ENCODE results near the gene STX8.
A peak's percentile ranks its signal among the peaks of the same experiment; 100 is the strongest.

STX8 gene

GRCh38 chr17:9321890-9322289 lies 253.7 kb downstream of the STX8 start:
- Mint-ChIP-seq H3K4me1 (peaks cover 18% of the 10 kb centered on the region), H3K9me3 (peaks cover 28% of the 10 kb centered on the region), H3K4me3 (no peak overlapping the region), H3K27ac (peak overlapping the region; percentile 58), H3K36me3 (ENCODE audit: low read depth) (peaks cover 16% of the 10 kb centered on the region), H3K27me3 (ENCODE audit: low read depth, poor library complexity) (peaks cover 2% of the 10 kb centered on the region)
- no peak for DNase-seq
- TF ChIP-seq CTCF (IDR thresholded peaks at IDR 0.05), result no peak

GRCh38 chr17:9315360-9315759 lies 260.3 kb downstream of the STX8 start:
- Mint-ChIP-seq H3K27ac (no peak overlapping the region), H3K4me1 (peaks cover 9% of the 10 kb centered on the region), H3K9me3 (peaks cover 37% of the 10 kb centered on the region), H3K27me3 (ENCODE audit: low read depth, poor library complexity) (peaks cover 1% of the 10 kb centered on the region), H3K36me3 (ENCODE audit: low read depth) (peaks cover 28% of the 10 kb centered on the region), H3K4me3 (no peak overlapping the region)
- no peak for DNase-seq
- no peak for TF ChIP-seq CTCF (IDR thresholded peaks at IDR 0.05)

- H3K27ac Mint-ChIP-seq, result peak overlapping the region; percentile 48
- no peak for DNase-seq
- peaks cover 25% of the 10 kb centered on the region for H3K9me3 Mint-ChIP-seq
- TF ChIP-seq CTCF (IDR thresholded peaks at IDR 0.05), result no peak
- peaks cover 26% of the 10 kb centered on the region for H3K4me1 Mint-ChIP-seq
- peaks cover 6% of the 10 kb centered on the region for H3K27me3 Mint-ChIP-seq (ENCODE audit: low read depth, poor library complexity)
- H3K4me3 Mint-ChIP-seq, result no peak overlapping the region
- H3K36me3 Mint-ChIP-seq (ENCODE audit: low read depth), result peaks cover 21% of the 10 kb centered on the region
These were observed 262.3 kb downstream of the STX8 start for GRCh38 chr17:9313346-9313745.

DNA sequence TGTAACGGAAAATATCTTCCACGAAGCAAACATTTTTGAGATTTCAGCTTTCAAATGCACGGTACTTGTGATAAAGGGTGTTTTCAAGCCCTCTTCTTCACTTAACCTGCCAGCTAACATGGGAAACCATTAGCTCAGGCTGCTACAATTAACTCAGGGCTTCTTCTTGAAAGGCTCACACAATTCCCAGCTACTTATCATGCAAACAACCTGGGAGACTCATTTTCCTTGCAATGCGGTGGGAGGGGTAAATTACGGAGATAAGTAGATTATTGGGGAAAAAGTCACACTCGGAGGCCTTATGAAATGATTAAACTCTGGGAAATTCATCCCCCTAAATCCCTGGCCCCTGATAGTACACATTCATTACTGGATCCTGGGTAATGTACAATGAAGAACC lies 266.4 kb downstream of the STX8 start:
- H3K36me3 Mint-ChIP-seq (ENCODE audit: low read depth), result no peaks in the 10 kb centered on the region
- TF ChIP-seq CTCF (IDR thresholded peaks at IDR 0.05), result no peak
- H3K27ac Mint-ChIP-seq, result no peak overlapping the region
- no peak for DNase-seq
- H3K4me1 Mint-ChIP-seq, result peaks cover 40% of the 10 kb centered on the region
- H3K9me3 Mint-ChIP-seq, result peaks cover 5% of the 10 kb centered on the region
- H3K4me3 Mint-ChIP-seq, result no peak overlapping the region
- H3K27me3 Mint-ChIP-seq (ENCODE audit: low read depth, poor library complexity), result peaks cover 6% of the 10 kb centered on the region

DNA sequence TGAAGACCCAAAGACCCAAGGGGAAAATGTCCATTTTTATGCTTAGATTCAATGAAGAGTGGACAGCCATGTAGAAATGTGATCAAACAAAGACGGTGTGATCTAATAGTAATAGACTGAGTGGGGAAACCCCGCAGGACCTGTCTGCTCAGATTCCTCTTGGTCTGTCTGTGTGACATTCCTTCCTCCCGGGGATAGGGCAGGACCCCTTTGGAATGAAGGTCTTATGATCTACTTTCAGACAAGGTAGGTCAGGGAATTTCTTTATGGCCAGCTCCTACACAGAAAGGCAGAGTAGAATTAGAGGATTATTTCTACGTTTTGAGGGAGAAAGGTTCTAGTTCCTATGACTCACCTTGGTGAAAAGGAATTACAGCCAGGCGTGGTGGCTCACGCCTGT lies 267.6 kb downstream of the STX8 start:
- no peak for TF ChIP-seq CTCF (IDR thresholded peaks at IDR 0.05)
- Mint-ChIP-seq H3K9me3 (peaks cover 5% of the 10 kb centered on the region), H3K4me1 (peaks cover 40% of the 10 kb centered on the region), H3K36me3 (ENCODE audit: low read depth) (no peaks in the 10 kb centered on the region), H3K27ac (peak overlapping the region; percentile 90), H3K4me3 (no peak overlapping the region), H3K27me3 (ENCODE audit: low read depth, poor library complexity) (peaks cover 6% of the 10 kb centered on the region)
- DNase-seq, result no peak

DNA sequence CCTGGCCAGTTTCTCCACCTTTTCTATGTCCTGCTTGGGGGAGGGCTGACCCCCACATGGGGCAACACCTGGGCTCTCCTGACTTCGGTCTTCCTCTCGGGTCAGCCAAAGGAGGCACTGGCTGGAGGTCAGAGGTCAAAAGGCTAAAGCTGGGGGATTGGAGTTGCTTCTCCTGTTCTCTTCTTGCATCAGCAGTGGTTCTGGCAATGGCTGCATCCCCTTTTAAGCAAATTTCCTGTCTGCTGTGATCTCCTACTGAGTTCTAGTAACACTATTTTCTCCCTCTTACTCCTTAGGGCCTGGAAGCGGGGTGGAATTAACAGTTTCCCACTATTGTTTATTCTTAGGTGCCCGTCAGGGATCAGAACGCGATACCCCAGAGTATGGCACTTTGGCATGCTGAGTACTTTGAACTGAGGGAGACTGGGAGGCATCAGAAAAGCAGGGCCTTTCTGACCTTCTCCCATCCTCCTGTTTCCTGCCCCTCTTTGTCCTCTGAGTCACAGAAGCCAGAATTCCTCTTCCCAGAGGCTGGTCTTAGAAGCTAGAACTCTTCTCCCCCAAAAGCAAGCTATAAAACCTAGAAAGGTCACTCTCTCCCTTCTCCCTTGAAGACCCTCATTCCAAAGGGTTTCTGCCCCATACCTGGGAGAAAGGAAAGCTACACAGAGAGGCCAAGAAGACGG lies 268.2 kb downstream of the STX8 start:
- no peaks in the 10 kb centered on the region for H3K36me3 Mint-ChIP-seq (ENCODE audit: low read depth)

More for the DNA sequence above, 268.2 kb downstream of the STX8 start:
- DNase-seq, result no peak
- Mint-ChIP-seq H3K4me3 (no peak overlapping the region), H3K9me3 (peaks cover 5% of the 10 kb centered on the region), H3K4me1 (peaks cover 37% of the 10 kb centered on the region), H3K27ac (peak overlapping the region; percentile 90), H3K27me3 (ENCODE audit: low read depth, poor library complexity) (peaks cover 6% of the 10 kb centered on the region)
- no peak for TF ChIP-seq CTCF (IDR thresholded peaks at IDR 0.05)

Measured in nephron progenitor cell (in vitro differentiated cells).